ENCODE data around the gene RANBP1.

Gene RANBP1

GRCh38 chr22:20105456-20106204 lies 10.3 kb upstream of the RANBP1 start:
- DNase-seq (ENCODE audit: low read depth in 2 of 2), result no peak
- no peak for TF ChIP-seq CTCF (IDR thresholded peaks at IDR 0.05; ENCODE audit: low read depth, low read length)
- no peak overlapping the region for H3K4me3 ChIP-seq (replicated peaks in 1 of 2; ENCODE audit: low read depth in 2 of 2, low read length in 2 of 2)

GRCh38 chr22:20106205-20106848 lies 9.6 kb upstream of the RANBP1 start:
- no peak for DNase-seq (ENCODE audit: low read depth in 2 of 2)
- H3K4me3 ChIP-seq (replicated peaks in 1 of 2; ENCODE audit: low read depth in 2 of 2, low read length in 2 of 2), result no peak overlapping the region
- no peak for TF ChIP-seq CTCF (IDR thresholded peaks at IDR 0.05; ENCODE audit: low read depth, low read length)

- no peak overlapping the region for H3K4me3 ChIP-seq (replicated peaks in 1 of 2; ENCODE audit: low read depth in 2 of 2, low read length in 2 of 2)
- no peak for TF ChIP-seq CTCF (IDR thresholded peaks at IDR 0.05; ENCODE audit: low read depth, low read length)
- DNase-seq (ENCODE audit: low read depth in 2 of 2), result no peak
Observed at GRCh38 chr22:20106849-20107237, 9.1 kb upstream of the RANBP1 start.

- no peak for TF ChIP-seq CTCF (IDR thresholded peaks at IDR 0.05; ENCODE audit: low read depth, low read length)
- DNase-seq (ENCODE audit: low read depth in 2 of 2), result no peak
- no peak overlapping the region for H3K4me3 ChIP-seq (replicated peaks in 1 of 2; ENCODE audit: low read depth in 2 of 2, low read length in 2 of 2)
Observed at GRCh38 chr22:20107471-20107901, 8.4 kb upstream of the RANBP1 start.

- no peak for TF ChIP-seq CTCF (IDR thresholded peaks at IDR 0.05; ENCODE audit: low read depth, low read length)
- no peak for DNase-seq (ENCODE audit: low read depth in 2 of 2)
- no peak overlapping the region for H3K4me3 ChIP-seq (replicated peaks in 1 of 2; ENCODE audit: low read depth in 2 of 2, low read length in 2 of 2)
Observed at GRCh38 chr22:20107951-20108756, 7.8 kb upstream of the RANBP1 start.

- no peak overlapping the region for H3K4me3 ChIP-seq (replicated peaks in 1 of 2; ENCODE audit: low read depth in 2 of 2, low read length in 2 of 2)
- TF ChIP-seq CTCF (IDR thresholded peaks at IDR 0.05; ENCODE audit: low read depth, low read length), result no peak
- DNase-seq (ENCODE audit: low read depth in 2 of 2), result no peak
Observed at GRCh38 chr22:20108757-20109230, 7.1 kb upstream of the RANBP1 start.
